Measurements from ENCODE around the gene TPP2.

Gene TPP2

DNA sequence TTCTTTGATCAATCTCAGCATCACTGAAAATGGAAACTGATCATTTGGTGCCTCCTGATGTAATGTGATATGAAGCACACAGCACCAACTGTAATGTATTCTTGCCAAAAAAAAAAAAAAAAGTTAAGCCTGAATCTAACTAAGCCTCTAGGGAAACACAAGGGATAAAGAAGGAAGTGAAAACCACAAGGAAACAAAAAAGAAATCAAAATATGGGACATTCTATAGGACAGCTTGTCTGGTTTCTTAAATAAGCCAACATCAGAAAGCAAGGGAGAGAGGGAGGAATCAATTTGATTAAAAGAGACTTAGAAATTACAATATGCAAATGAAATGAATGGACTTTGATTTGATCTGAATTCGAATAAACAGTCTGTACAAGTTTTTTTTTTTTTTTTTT is 118.7 kb downstream of the TPP2 start:
- H3K79me2 ChIP-seq (ENCODE audit: insufficient read depth, low read length): no peaks in the 10 kb centered on the region
- no peak overlapping the region for H2AFZ ChIP-seq (ENCODE audit: low read length)
- H3K27me3 ChIP-seq (ENCODE audit: insufficient read depth, low read length): no peaks in the 10 kb centered on the region
- H3K36me3 ChIP-seq (ENCODE audit: insufficient read depth, low read length): no peaks in the 10 kb centered on the region
- no peaks in the 10 kb centered on the region for H3K9me3 ChIP-seq (ENCODE audit: low read length)
- no peaks in the 10 kb centered on the region for H3F3A ChIP-seq (ENCODE audit: insufficient read depth, low read length)
- no peak overlapping the region for H3K4me3 ChIP-seq (ENCODE audit: low read depth, low read length, poor library complexity, severe bottlenecking)
- no peak for TF ChIP-seq EZH2 (IDR thresholded peaks at IDR 0.05; ENCODE audit: borderline replicate concordance, low read length)
- TF ChIP-seq, protein P1, sequence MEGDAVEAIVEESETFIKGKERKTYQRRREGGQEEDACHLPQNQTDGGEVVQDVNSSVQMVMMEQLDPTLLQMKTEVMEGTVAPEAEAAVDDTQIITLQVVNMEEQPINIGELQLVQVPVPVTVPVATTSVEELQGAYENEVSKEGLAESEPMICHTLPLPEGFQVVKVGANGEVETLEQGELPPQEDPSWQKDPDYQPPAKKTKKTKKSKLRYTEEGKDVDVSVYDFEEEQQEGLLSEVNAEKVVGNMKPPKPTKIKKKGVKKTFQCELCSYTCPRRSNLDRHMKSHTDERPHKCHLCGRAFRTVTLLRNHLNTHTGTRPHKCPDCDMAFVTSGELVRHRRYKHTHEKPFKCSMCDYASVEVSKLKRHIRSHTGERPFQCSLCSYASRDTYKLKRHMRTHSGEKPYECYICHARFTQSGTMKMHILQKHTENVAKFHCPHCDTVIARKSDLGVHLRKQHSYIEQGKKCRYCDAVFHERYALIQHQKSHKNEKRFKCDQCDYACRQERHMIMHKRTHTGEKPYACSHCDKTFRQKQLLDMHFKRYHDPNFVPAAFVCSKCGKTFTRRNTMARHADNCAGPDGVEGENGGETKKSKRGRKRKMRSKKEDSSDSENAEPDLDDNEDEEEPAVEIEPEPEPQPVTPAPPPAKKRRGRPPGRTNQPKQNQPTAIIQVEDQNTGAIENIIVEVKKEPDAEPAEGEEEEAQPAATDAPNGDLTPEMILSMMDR (IDR thresholded peaks at IDR 0.05; ENCODE audit: low read length): no peak
- H3K4me2 ChIP-seq (ENCODE audit: low read length): no peak overlapping the region
- no peak overlapping the region for H3K9ac ChIP-seq (ENCODE audit: low read length)
- H3K27ac ChIP-seq (ENCODE audit: low read depth, low read length, poor library complexity, severe bottlenecking): no peak overlapping the region
- H4K20me1 ChIP-seq (ENCODE audit: insufficient read depth, low read length): no peaks in the 10 kb centered on the region
- H3K4me1 ChIP-seq (ENCODE audit: insufficient read depth, low read length, severe bottlenecking): no peaks in the 10 kb centered on the region
- H3K9me2 ChIP-seq (ENCODE audit: low read depth, low read length): no peaks in the 10 kb centered on the region

DNA sequence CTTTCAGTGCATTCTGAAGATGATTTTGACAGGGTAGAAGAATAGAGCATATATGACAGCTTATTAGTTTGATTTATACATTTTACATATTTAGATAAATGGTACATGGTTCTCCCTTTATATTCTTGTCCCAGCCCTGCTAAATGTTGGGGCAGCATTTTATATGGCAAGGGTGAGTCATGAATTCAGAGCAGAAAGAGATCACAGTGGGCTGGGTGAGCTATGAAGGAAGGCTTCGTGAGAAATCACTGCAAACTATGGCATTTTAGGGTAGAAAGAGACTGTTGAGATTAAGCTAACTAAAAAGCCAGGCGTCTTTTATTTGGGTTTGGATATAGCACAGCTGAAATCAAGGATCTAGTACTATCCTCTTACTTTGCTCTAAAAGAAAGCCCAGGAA is 122.0 kb downstream of the TPP2 start:
- H3K4me1 ChIP-seq (ENCODE audit: insufficient read depth, low read length, severe bottlenecking): no peaks in the 10 kb centered on the region
- no peaks in the 10 kb centered on the region for H3K9me2 ChIP-seq (ENCODE audit: low read depth, low read length)
- H3K9me3 ChIP-seq (ENCODE audit: low read length): no peaks in the 10 kb centered on the region
- H3K9ac ChIP-seq (ENCODE audit: low read length): no peak overlapping the region
- H3K4me3 ChIP-seq (ENCODE audit: low read depth, low read length, poor library complexity, severe bottlenecking): no peak overlapping the region
- no peaks in the 10 kb centered on the region for H3F3A ChIP-seq (ENCODE audit: insufficient read depth, low read length)
- no peak for TF ChIP-seq EZH2 (IDR thresholded peaks at IDR 0.05; ENCODE audit: borderline replicate concordance, low read length)
- TF ChIP-seq, protein P1 (IDR thresholded peaks at IDR 0.05; ENCODE audit: low read length): no peak
- no peak overlapping the region for H3K4me2 ChIP-seq (ENCODE audit: low read length)
- H3K79me2 ChIP-seq (ENCODE audit: insufficient read depth, low read length): no peaks in the 10 kb centered on the region
- no peak overlapping the region for H2AFZ ChIP-seq (ENCODE audit: low read length)
- no peaks in the 10 kb centered on the region for H3K27me3 ChIP-seq (ENCODE audit: insufficient read depth, low read length)
- H3K36me3 ChIP-seq (ENCODE audit: insufficient read depth, low read length): no peaks in the 10 kb centered on the region
- H3K27ac ChIP-seq (ENCODE audit: low read depth, low read length, poor library complexity, severe bottlenecking): no peak overlapping the region
- H4K20me1 ChIP-seq (ENCODE audit: insufficient read depth, low read length): no peaks in the 10 kb centered on the region

DNA sequence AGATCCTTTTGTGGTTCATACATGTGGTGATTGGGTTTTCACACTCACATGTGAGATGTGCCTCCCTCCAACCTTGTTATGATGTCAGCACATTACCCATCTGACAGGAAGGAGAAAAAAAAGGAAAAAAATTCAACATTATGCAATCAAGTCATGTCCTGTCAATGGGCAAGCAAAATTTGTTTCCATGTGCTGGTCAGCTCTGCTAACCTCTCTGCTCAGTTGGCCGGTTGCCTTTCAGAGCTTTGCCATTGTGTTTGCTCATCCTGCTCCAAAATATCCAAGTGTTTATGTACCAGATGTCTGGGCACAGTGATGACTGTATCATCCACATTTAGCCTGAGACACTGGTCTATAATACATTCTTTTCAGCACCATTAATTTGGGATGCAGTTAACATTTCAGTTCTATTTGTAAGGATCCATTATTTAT is 125.0 kb downstream of the TPP2 start:
- no peak overlapping the region for H3K27ac ChIP-seq (ENCODE audit: low read depth, low read length, poor library complexity, severe bottlenecking)
- H3K36me3 ChIP-seq (ENCODE audit: insufficient read depth, low read length): no peaks in the 10 kb centered on the region
- no peaks in the 10 kb centered on the region for H3K79me2 ChIP-seq (ENCODE audit: insufficient read depth, low read length)
- H3K4me3 ChIP-seq (ENCODE audit: low read depth, low read length, poor library complexity, severe bottlenecking): no peak overlapping the region
- H3K9ac ChIP-seq (ENCODE audit: low read length): no peak overlapping the region
- no peaks in the 10 kb centered on the region for H3K27me3 ChIP-seq (ENCODE audit: insufficient read depth, low read length)
- TF ChIP-seq, protein P1 (IDR thresholded peaks at IDR 0.05; ENCODE audit: low read length): no peak
- TF ChIP-seq EZH2 (IDR thresholded peaks at IDR 0.05; ENCODE audit: borderline replicate concordance, low read length): no peak
- no peak overlapping the region for H2AFZ ChIP-seq (ENCODE audit: low read length)
- no peaks in the 10 kb centered on the region for H3K9me3 ChIP-seq (ENCODE audit: low read length)
- no peaks in the 10 kb centered on the region for H3F3A ChIP-seq (ENCODE audit: insufficient read depth, low read length)
- no peak overlapping the region for H3K4me2 ChIP-seq (ENCODE audit: low read length)
- H3K9me2 ChIP-seq (ENCODE audit: low read depth, low read length): no peaks in the 10 kb centered on the region
- no peaks in the 10 kb centered on the region for H3K4me1 ChIP-seq (ENCODE audit: insufficient read depth, low read length, severe bottlenecking)
- no peaks in the 10 kb centered on the region for H4K20me1 ChIP-seq (ENCODE audit: insufficient read depth, low read length)
